OCI-LY7 (cell line): ENCODE measurements around the gene LSM8.

Experiments
- EZH2phosphoT487 ChIP-seq: fragments of 200-600 bp; sonication (generic); IDR thresholded peaks from 2 replicates; pipeline ENCODE4 v1.6.1; 2018; ENCODE audit warnings: low read depth, borderline replicate concordance, mild to moderate bottlenecking, mixed run types, antibody characterized with exemption, low read length, moderate library complexity, mixed read lengths
- TF ChIP-seq, protein P1 (sequence below): fragments of 200-600 bp; sonication (generic); conservative IDR thresholded peaks from 2 replicates; pipeline ENCODE4 v1.5.1; 2014; ENCODE audit warnings: mild to moderate bottlenecking, antibody characterized with exemption, low read length, moderate library complexity, mixed read lengths

DNA sequence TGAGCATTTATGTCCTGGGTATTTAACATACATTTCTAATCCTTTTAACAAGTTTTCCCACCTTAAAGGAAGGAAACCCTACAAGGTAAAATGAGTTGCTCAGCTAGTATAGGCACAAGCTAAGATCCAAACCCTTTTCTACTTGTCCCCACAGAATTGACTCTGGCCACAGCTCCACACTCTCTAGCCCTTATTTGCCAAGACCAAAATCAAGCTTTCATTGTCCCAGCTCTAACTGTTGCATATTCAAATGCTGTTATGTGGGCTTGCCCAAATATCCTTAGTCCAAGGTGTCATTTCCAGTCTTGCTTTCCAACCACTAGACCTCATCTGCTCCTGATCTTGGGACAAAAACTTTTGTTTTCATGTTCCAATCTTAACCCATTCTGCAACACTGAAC is 31.3 kb upstream of the LSM8 start:
- TF ChIP-seq, protein P1, sequence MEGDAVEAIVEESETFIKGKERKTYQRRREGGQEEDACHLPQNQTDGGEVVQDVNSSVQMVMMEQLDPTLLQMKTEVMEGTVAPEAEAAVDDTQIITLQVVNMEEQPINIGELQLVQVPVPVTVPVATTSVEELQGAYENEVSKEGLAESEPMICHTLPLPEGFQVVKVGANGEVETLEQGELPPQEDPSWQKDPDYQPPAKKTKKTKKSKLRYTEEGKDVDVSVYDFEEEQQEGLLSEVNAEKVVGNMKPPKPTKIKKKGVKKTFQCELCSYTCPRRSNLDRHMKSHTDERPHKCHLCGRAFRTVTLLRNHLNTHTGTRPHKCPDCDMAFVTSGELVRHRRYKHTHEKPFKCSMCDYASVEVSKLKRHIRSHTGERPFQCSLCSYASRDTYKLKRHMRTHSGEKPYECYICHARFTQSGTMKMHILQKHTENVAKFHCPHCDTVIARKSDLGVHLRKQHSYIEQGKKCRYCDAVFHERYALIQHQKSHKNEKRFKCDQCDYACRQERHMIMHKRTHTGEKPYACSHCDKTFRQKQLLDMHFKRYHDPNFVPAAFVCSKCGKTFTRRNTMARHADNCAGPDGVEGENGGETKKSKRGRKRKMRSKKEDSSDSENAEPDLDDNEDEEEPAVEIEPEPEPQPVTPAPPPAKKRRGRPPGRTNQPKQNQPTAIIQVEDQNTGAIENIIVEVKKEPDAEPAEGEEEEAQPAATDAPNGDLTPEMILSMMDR = no peak
- no peak for TF ChIP-seq EZH2phosphoT487
